Measurements from ENCODE around the gene PGA3.
"Not testable (repeated sequence)": the region's sequence is repeated elsewhere in the genome, so short reads cannot be mapped to it uniquely, and the experiment has no call there.

- TF ChIP-seq CTCF, POLR2A, POLR2AphosphoS5 (IDR thresholded peaks at IDR 0.05): not testable (repeated sequence)
Observed at GRCh38 chr11:61212202-61212601, 8.9 kb downstream of the PGA3 start.
